UCSD-AML1 (cell line): ENCODE data around the gene IL33.

Experiments
- DNase-seq: peaks from one replicate; lab custom pipeline; 2025; ENCODE audit not compliant: unreplicated experiment; lab: John Stamatoyannopoulos, UW

IL33 gene

GRCh38 chr9:6301858-6302257, 86.3 kb downstream of the IL33 start:
- no peak for DNase-seq

- no peak for DNase-seq
These were observed 86.8 kb downstream of the IL33 start for GRCh38 chr9:6302417-6302816.

GRCh38 chr9:6304232-6304631, 88.6 kb downstream of the IL33 start:
- DNase-seq: no peak

GRCh38 chr9:6305954-6306563, 90.5 kb downstream of the IL33 start:
- no peak for DNase-seq
